ENCODE measurements around the gene DRC1.
"Not testable (repeated sequence)": the region's sequence is repeated elsewhere in the genome, so short reads cannot be mapped to it uniquely, and the experiment has no call there.

Gene DRC1

DNA sequence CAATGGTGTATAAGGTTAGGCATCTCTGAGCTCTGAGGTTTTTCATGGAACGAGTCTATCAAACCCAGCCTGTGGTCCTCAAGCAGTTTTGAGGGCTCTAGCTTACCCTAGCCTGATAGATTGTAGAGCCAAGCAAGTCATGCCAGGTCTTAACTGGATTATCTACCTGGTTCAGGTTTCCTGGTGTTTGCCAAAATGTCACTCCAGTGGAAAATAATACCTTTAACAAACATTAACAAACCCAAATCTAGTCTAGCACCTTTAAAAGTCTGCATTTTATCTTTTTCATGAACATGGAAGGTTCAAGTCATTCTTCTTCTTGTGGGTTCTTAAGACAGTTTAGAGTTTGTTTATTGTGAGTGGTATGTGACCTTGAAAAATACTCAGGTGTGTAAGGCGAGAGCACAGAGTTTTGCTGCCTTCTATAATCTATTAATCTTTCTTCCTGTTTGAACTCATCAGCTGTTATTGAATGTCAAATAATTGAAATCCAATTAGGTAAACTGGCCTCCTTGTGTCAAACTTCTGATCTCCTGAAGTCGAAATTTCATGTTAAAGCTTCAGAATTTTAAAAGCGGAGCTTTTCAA lies 41.7 kb upstream of the DRC1 start:
- TF ChIP-seq, protein P1, sequence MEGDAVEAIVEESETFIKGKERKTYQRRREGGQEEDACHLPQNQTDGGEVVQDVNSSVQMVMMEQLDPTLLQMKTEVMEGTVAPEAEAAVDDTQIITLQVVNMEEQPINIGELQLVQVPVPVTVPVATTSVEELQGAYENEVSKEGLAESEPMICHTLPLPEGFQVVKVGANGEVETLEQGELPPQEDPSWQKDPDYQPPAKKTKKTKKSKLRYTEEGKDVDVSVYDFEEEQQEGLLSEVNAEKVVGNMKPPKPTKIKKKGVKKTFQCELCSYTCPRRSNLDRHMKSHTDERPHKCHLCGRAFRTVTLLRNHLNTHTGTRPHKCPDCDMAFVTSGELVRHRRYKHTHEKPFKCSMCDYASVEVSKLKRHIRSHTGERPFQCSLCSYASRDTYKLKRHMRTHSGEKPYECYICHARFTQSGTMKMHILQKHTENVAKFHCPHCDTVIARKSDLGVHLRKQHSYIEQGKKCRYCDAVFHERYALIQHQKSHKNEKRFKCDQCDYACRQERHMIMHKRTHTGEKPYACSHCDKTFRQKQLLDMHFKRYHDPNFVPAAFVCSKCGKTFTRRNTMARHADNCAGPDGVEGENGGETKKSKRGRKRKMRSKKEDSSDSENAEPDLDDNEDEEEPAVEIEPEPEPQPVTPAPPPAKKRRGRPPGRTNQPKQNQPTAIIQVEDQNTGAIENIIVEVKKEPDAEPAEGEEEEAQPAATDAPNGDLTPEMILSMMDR (IDR thresholded peaks at IDR 0.05; ENCODE audit: low read depth, low read length, missing control alignments): no peak
- DNase-seq (ENCODE audit: extremely low read depth, low read depth): no peak
- no peak overlapping the region for H3K4me3 ChIP-seq (replicated peaks; ENCODE audit: low read depth, low read length)

DNA sequence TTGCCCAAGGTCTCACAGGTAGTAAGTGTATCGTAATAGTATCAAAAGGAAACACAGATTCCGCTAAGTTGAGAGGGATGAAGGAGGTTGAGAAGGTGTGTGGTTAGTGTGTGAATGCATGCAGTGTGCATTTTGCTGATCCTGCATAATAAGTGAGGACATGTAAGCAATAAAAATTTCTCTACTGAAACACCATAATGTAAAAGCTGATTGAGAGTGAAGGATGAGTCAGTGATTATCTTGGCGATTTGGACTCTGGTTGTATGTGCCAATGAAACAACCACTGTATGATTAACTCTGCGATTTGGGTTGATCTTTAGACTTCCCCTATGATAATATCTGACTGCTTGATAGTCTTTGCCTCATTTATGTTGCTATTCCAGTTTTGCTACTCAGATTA lies 38.4 kb upstream of the DRC1 start:
- TF ChIP-seq, protein P1 (IDR thresholded peaks at IDR 0.05; ENCODE audit: low read depth, low read length, missing control alignments): no peak
- H3K4me3 ChIP-seq (replicated peaks; ENCODE audit: low read depth, low read length): no peak overlapping the region
- DNase-seq (ENCODE audit: extremely low read depth, low read depth): no peak

- no peak for DNase-seq (ENCODE audit: extremely low read depth, low read depth)
- TF ChIP-seq, protein P1 (IDR thresholded peaks at IDR 0.05; ENCODE audit: low read depth, low read length, missing control alignments): no peak
- H3K4me3 ChIP-seq (replicated peaks; ENCODE audit: low read depth, low read length): no peak overlapping the region
Measured at GRCh38 chr2:26363958-26364357, 37.8 kb upstream of the DRC1 start.

DNA sequence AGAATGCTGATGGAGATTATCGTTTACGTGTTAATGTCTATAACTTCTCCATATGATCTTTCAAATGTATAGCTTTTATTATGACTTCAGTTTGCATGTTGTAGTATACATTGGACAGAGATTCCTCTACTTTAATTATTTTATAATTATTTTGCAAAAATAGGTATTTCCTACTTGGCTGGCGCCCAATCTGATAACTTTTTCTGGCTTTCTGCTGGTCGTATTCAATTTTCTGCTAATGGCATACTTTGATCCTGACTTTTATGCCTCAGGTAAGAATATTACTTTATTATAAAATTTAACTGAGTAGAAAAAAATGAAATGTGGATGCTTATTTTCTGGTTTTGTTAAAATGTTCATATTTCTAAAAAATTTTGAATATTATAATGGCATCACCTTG lies 37.1 kb upstream of the DRC1 start:
- no peak for DNase-seq (ENCODE audit: extremely low read depth, low read depth)
- TF ChIP-seq, protein P1 (IDR thresholded peaks at IDR 0.05; ENCODE audit: low read depth, low read length, missing control alignments): no peak
- H3K4me3 ChIP-seq (replicated peaks; ENCODE audit: low read depth, low read length): no peak overlapping the region

GRCh38 chr2:26366957-26367356 lies 34.8 kb upstream of the DRC1 start:
- TF ChIP-seq, protein P1 (IDR thresholded peaks at IDR 0.05; ENCODE audit: low read depth, low read length, missing control alignments): no peak
- no peak for DNase-seq (ENCODE audit: extremely low read depth, low read depth)
- H3K4me3 ChIP-seq (replicated peaks; ENCODE audit: low read depth, low read length): no peak overlapping the region

- H3K4me3 ChIP-seq (replicated peaks; ENCODE audit: low read depth, low read length); DNase-seq (ENCODE audit: extremely low read depth, low read depth): not testable (repeated sequence)
Measured at GRCh38 chr2:26369664-26370063, 32.1 kb upstream of the DRC1 start.

DNA sequence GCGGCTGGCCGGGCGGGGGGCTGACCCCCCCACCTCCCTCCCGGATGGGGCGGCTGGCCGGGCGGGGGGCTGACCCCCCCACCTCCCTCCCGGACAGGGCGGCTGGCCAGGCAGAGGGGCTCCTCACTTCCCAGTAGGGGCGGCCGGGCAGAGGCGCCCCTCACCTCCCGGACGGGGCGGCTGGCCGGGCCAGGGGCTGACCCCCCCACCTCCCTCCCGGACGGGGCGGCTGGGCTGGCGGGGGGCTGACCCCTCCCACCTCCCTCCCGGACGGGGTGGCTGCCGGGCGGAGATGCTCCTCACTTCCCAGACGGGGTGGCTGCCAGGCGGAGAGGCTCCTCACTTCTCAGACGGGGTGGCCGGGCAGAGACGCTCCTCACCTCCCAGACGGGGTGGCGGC lies 30.8 kb upstream of the DRC1 start:
- not testable (repeated sequence) for DNase-seq (ENCODE audit: extremely low read depth, low read depth); H3K4me3 ChIP-seq (replicated peaks; ENCODE audit: low read depth, low read length)

DNA sequence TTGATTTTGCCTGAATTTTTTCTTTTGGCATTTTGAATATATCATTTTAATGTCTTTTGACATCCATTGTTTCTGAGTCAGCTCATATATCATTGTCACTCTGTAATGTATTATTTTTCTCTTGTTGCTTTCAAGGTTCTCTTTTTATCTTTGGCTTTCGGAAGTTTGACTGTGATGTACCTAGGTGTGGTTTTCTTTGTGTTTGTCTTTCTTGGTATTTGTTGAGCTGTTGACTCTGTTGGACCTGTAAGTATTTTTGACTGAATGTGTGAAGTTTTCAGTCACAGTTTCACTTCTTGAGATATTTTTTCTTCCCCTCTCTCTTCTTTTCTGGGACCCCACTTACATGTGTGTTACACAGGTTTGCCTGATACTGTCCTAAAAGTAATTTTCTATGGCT lies 24.9 kb upstream of the DRC1 start:
- TF ChIP-seq, protein P1 (IDR thresholded peaks at IDR 0.05; ENCODE audit: low read depth, low read length, missing control alignments): no peak
- DNase-seq (ENCODE audit: extremely low read depth, low read depth): no peak
- H3K4me3 ChIP-seq (replicated peaks; ENCODE audit: low read depth, low read length): no peak overlapping the region

Measured in HFF-Myc (cell line).